MCF 10A (cell line): ENCODE data around the gene ARMCX6. TPM values are rescaled to one million over a fixed set of nuclear protein-coding genes. Genes with fewer than 3 reads are reported as not detected.
A peak's percentile ranks its signal among the peaks of the same experiment; 100 is the strongest.
"Not testable (repeated sequence)": the region's sequence is repeated elsewhere in the genome, so short reads cannot be mapped to it uniquely, and the experiment has no call there.

Experiments used
- BruUV-seq: library from RNA; stranded (reverse); fragments of 400-500 nt; replicated peaks from 2 replicates; lab custom pipeline; 2021; lab: Mats Ljungman, UMichigan
- CTCF ChIA-PET: fragments of 300-600 bp; sonication (Branson Sonifier 250); formaldehyde crosslinking; extraction: SDS; loops from one replicate; lab custom pipeline; 2021; ENCODE audit warnings: antibody characterized with exemption, inconsistent platforms; lab: Yijun Ruan, JAX
- POLR2A ChIA-PET: fragments of 300-600, 350-650 bp; sonication (Branson Sonifier 250); formaldehyde crosslinking; extraction: SDS; loops from one replicate; lab custom pipeline; 2020; ENCODE audit warnings: antibody characterized with exemption, inconsistent platforms; lab: Yijun Ruan, JAX
- DNase-seq: peaks from one replicate; pipeline ENCODE4 v3.0.0-alpha.2; 2018; ENCODE audit not compliant: unreplicated experiment
- H3K27ac Mint-ChIP-seq: one replicate; pipeline ENCODE4 v1.8.0; 2022; ENCODE audit warnings: mild to moderate bottlenecking, low read depth, mixed read lengths; ENCODE audit not compliant: unreplicated experiment
- H3K27me3 Mint-ChIP-seq: one replicate; pipeline ENCODE4 v1.8.0; 2022; ENCODE audit warnings: mixed read lengths; ENCODE audit not compliant: insufficient read depth, unreplicated experiment
- H3K36me3 Mint-ChIP-seq: one replicate; pipeline ENCODE4 v1.8.0; 2022; ENCODE audit warnings: mild to moderate bottlenecking, moderate library complexity, mixed read lengths; ENCODE audit not compliant: insufficient read depth, unreplicated experiment
- H3K4me1 Mint-ChIP-seq: one replicate; pipeline ENCODE4 v1.8.0; 2022; ENCODE audit warnings: mixed read lengths; ENCODE audit not compliant: insufficient read depth, unreplicated experiment
- H3K4me3 Mint-ChIP-seq: one replicate; pipeline ENCODE4 v1.8.0; 2022; ENCODE audit warnings: mild to moderate bottlenecking, moderate library complexity, mixed read lengths; ENCODE audit not compliant: unreplicated experiment
- H3K9me3 Mint-ChIP-seq: one replicate; pipeline ENCODE4 v1.8.0; 2022; ENCODE audit warnings: mixed read lengths; ENCODE audit not compliant: unreplicated experiment
- intact Hi-C: fragments of 100-400 bp; cut with micrococcal nuclease; formaldehyde crosslinking; loops from 2 replicates; pipeline ENCODE4 v1.14.1; 2022
- total RNA-seq: library from RNA; stranded (reverse); gene quantifications from 2 replicates; pipeline ENCODE4 v1.2.3, GENCODE V29; 2022
- TF ChIP-seq, protein P1 (sequence below): fragments of 200-600 bp; IDR thresholded peaks from one replicate; pipeline ENCODE4 v1.8.0; 2022; ENCODE audit warnings: antibody characterized with exemption, mild to moderate bottlenecking; ENCODE audit not compliant: unreplicated experiment

Gene ARMCX6
- total RNA-seq, 1 experiment from 2014 or later: not detected

DNA sequence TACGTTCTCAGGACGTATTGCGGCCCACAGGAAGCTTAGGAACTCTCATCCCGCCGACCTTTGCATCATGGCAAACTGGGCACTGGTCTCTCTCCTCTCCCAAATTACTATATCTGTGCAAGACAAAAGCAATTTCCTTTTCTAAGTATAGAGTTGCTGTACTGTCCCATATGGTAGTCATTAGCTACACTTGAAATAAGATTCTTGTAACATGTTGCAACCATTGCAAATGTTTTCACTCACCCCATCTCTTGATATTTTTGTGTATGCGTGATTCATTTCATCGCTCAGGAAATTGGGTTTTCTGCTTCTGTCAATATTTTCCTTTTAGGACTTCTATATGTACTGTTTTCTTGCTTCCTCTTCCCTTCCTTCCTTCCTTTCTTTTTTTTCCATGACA, 15.7 kb downstream of the ARMCX6 start:
- no TSS peak for BruUV-seq
- no peaks in the 10 kb centered on the region for H3K4me1 Mint-ChIP-seq
- CTCF ChIA-PET: no interaction called here

DNA sequence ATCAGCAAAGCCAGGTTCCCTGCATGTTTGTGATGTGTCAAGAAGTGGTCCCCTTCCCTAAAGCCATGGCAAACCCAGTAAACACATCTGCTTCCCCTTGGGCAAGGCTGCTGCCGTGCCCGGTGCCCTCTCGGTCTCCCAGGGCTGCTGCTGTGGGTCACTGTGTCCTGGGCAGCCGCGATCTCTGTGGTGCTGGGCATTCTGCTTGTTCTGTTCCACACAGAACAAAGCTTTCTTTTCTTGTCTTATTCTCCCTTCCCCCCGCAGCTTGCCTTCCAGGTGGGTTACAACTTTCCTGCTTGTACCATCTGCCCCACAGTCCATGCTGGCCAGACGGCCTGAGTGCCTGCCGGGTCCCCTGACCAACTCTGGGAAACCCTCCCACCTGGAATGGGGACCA, 18.2 kb downstream of the ARMCX6 start:
- DNase-seq, BruUV-seq, H3K9me3 Mint-ChIP-seq, H3K27ac Mint-ChIP-seq, CTCF ChIA-PET, H3K4me3 Mint-ChIP-seq, POLR2A ChIA-PET, H3K36me3 Mint-ChIP-seq, H3K4me1 Mint-ChIP-seq: not testable (repeated sequence)
- intact Hi-C loops: loop anchor here (5.0 kb wide), 4 partner anchors 158 to 488 kb away; no protein-coding TSS in a partner anchor
- H3K27me3 Mint-ChIP-seq: peaks cover 57% of the 10 kb centered on the region

More for the DNA sequence above, 15.7 kb downstream of the ARMCX6 start:
- H3K9me3 Mint-ChIP-seq: no peaks in the 10 kb centered on the region
- no peak for DNase-seq
- TF ChIP-seq, protein P1, sequence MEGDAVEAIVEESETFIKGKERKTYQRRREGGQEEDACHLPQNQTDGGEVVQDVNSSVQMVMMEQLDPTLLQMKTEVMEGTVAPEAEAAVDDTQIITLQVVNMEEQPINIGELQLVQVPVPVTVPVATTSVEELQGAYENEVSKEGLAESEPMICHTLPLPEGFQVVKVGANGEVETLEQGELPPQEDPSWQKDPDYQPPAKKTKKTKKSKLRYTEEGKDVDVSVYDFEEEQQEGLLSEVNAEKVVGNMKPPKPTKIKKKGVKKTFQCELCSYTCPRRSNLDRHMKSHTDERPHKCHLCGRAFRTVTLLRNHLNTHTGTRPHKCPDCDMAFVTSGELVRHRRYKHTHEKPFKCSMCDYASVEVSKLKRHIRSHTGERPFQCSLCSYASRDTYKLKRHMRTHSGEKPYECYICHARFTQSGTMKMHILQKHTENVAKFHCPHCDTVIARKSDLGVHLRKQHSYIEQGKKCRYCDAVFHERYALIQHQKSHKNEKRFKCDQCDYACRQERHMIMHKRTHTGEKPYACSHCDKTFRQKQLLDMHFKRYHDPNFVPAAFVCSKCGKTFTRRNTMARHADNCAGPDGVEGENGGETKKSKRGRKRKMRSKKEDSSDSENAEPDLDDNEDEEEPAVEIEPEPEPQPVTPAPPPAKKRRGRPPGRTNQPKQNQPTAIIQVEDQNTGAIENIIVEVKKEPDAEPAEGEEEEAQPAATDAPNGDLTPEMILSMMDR: no peak
- H3K36me3 Mint-ChIP-seq: no peaks in the 10 kb centered on the region
- H3K4me3 Mint-ChIP-seq: no peak overlapping the region
- POLR2A ChIA-PET: no interaction called here
- intact Hi-C loops: no loop called here
- no peak overlapping the region for H3K27ac Mint-ChIP-seq
- H3K27me3 Mint-ChIP-seq: peaks cover 59% of the 10 kb centered on the region

DNA sequence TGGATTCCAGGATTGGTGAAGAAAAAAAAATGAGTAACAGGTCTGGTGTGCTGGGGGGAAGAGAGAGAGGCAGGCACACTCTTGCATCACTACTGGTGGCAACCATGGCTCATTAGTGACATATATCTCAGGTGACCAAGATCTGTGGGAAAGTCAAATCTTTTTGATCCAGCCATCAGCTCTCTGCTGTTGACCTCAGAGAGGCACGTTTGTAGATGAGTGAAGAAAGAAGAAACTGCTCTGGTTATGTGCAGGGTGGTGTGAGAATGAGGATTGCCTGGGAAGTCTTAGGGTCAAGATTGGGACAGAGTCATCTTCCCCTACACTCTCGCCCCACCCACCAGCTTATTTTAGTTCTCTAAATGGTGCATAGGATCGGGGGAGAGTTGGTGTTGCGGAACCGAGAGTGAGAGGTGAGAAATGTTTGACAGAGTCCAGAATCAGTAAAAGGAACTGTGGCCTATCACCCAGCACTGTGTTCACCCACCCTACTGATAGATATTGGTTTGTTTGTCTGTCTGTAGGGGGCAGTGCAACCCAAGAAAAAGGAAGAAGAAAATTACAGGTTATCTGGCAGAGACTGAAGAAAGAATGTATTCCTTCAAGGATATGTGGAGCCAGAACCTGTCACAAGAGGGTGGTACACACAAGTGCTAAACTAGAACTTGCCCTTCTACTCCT, 21.9 kb downstream of the ARMCX6 start:
- DNase-seq: peak; percentile 71
- intact Hi-C loops: loop anchor here (5.0 kb wide), 4 partner anchors 161 to 491 kb away; no protein-coding TSS in a partner anchor
- no TSS peak for BruUV-seq
- POLR2A ChIA-PET: interaction anchor here (0.6 kb wide), 1 partner anchor 1069 kb away, joined by 3 read pairs; no protein-coding TSS in a partner anchor
- Mint-ChIP-seq H3K27ac (no peak overlapping the region), H3K4me3 (no peak overlapping the region), H3K9me3 (no peaks in the 10 kb centered on the region), H3K27me3 (peaks cover 44% of the 10 kb centered on the region), H3K36me3 (no peaks in the 10 kb centered on the region), H3K4me1 (no peaks in the 10 kb centered on the region)
- TF ChIP-seq, protein P1: peak; percentile 65
- CTCF ChIA-PET: interaction anchor here (0.6 to 1.9 kb wide), 8 partner anchors 9 to 208 kb away, joined by 3 to 10 read pairs (median 4); no protein-coding TSS in a partner anchor

Other genes starting within 250 kb of the ARMCX6 start
- not detected in 2 replicates for gene BTK, start 231.8 kb downstream of the ARMCX6 start, total RNA-seq
- 445 and 482 TPM in 2 replicates for gene RPL36A, start 227.0 kb downstream of the ARMCX6 start, total RNA-seq
- gene GLA, start 210.1 kb downstream of the ARMCX6 start, total RNA-seq: 11.7 and 13.3 TPM in 2 replicates
- gene HNRNPH2, start 209.8 kb downstream of the ARMCX6 start, total RNA-seq: 35.5 and 44.2 TPM in 2 replicates
- gene ARMCX4, start 132.5 kb downstream of the ARMCX6 start, total RNA-seq: not detected in 2 replicates
- gene ARMCX1, start 67.5 kb downstream of the ARMCX6 start, total RNA-seq: not detected in 2 replicates
- 1.4 and 1.8 TPM in 2 replicates for gene ARMCX3, start 5.2 kb upstream of the ARMCX6 start, total RNA-seq
- gene ARMCX2, start 41.9 kb upstream of the ARMCX6 start, total RNA-seq: not detected in 2 replicates